ENCODE results near the gene ISYNA1. TPM values are rescaled to one million over a fixed set of nuclear protein-coding genes. Genes with fewer than 3 reads are reported as not detected.

Gene ISYNA1
- total and polyA plus RNA-seq, 10 of the 15 experiments (the other 5 are each of a cell fraction or from before 2014, with no cell fraction given): 1.9 to 37.0 (median 9.1) TPM

DNA sequence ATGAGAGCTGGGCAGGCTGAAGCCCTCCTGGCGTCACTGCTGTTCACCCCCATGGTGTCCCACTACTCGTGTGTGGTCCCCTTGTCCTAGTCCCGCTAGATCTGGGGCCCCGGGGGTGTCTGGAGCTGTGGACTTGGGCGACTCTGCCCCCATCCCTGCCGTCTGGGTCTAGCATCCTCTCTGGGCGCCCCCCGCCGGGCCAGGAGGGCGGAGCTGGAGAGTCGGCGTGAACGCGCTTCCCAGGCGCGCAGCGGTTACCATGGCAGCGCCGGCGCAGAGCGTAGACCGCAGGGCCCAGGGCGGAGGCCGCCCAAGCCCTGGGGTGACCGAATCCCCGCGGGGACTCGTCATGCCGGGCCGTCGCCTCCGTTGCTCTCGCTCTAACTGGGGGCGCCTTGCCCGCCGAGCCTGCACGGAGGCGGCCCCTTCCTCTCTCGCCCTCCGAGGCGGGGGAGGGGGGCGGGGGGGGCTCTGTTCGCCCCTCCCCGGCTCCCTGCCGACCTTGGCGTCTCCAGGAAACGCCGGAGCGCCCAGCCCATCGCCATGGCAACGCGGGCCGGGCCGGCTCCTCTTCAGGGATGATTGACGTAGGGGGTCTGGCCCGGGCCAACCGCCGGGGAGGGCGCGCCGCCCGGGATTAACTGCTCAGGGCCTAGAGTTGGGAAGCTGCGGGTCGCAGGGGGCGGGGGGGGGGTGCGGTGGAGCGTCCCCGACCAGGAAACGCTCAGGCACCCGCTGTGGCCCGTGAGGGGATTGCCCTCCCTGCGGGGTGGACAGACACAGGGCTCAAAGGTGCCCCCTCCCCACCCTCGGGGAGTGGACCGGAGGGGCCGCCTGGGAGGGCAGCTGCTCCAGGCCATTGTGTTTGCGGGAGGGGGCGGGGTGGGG, 8.9 kb downstream of the ISYNA1 start (continued):
- no peak for TF ChIP-seq ZSCAN29 (IDR thresholded peaks at IDR 0.05)
- TF ChIP-seq, protein P1, sequence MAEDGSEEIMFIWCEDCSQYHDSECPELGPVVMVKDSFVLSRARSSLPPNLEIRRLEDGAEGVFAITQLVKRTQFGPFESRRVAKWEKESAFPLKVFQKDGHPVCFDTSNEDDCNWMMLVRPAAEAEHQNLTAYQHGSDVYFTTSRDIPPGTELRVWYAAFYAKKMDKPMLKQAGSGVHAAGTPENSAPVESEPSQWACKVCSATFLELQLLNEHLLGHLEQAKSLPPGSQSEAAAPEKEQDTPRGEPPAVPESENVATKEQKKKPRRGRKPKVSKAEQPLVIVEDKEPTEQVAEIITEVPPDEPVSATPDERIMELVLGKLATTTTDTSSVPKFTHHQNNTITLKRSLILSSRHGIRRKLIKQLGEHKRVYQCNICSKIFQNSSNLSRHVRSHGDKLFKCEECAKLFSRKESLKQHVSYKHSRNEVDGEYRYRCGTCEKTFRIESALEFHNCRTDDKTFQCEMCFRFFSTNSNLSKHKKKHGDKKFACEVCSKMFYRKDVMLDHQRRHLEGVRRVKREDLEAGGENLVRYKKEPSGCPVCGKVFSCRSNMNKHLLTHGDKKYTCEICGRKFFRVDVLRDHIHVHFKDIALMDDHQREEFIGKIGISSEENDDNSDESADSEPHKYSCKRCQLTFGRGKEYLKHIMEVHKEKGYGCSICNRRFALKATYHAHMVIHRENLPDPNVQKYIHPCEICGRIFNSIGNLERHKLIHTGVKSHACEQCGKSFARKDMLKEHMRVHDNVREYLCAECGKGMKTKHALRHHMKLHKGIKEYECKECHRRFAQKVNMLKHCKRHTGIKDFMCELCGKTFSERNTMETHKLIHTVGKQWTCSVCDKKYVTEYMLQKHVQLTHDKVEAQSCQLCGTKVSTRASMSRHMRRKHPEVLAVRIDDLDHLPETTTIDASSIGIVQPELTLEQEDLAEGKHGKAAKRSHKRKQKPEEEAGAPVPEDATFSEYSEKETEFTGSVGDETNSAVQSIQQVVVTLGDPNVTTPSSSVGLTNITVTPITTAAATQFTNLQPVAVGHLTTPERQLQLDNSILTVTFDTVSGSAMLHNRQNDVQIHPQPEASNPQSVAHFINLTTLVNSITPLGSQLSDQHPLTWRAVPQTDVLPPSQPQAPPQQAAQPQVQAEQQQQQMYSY (CRISPR knock-in tag; IDR thresholded peaks at IDR 0.05): no peak
- TF ChIP-seq, protein P2, sequence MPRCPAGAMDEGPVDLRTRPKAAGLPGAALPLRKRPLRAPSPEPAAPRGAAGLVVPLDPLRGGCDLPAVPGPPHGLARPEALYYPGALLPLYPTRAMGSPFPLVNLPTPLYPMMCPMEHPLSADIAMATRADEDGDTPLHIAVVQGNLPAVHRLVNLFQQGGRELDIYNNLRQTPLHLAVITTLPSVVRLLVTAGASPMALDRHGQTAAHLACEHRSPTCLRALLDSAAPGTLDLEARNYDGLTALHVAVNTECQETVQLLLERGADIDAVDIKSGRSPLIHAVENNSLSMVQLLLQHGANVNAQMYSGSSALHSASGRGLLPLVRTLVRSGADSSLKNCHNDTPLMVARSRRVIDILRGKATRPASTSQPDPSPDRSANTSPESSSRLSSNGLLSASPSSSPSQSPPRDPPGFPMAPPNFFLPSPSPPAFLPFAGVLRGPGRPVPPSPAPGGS (IDR thresholded peaks at IDR 0.05; ENCODE audit: borderline replicate concordance, insufficient read depth, low read depth, low read length, poor library complexity, severe bottlenecking): peak; percentile 26
- TF ChIP-seq MEF2B (IDR thresholded peaks at IDR 0.05; ENCODE audit: partially characterized antibody, poor library complexity, severe bottlenecking): peak; percentile 77
- TF ChIP-seq NR2F1 (conservative IDR thresholded peaks at IDR 0.05): peak; percentile 56
- TF ChIP-seq RFX5 (IDR thresholded peaks at IDR 0.05; ENCODE audit: low read depth, low read length): no peak
- no peak for TF ChIP-seq ESRRA (IDR thresholded peaks at IDR 0.05; ENCODE audit: low read length)
- TF ChIP-seq, protein P3, sequence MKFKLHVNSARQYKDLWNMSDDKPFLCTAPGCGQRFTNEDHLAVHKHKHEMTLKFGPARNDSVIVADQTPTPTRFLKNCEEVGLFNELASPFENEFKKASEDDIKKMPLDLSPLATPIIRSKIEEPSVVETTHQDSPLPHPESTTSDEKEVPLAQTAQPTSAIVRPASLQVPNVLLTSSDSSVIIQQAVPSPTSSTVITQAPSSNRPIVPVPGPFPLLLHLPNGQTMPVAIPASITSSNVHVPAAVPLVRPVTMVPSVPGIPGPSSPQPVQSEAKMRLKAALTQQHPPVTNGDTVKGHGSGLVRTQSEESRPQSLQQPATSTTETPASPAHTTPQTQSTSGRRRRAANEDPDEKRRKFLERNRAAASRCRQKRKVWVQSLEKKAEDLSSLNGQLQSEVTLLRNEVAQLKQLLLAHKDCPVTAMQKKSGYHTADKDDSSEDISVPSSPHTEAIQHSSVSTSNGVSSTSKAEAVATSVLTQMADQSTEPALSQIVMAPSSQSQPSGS (IDR thresholded peaks at IDR 0.05; ENCODE audit: low read length): no peak
- TF ChIP-seq EED (IDR thresholded peaks at IDR 0.05; ENCODE audit: low read depth): 0 out of 2 replicates have a peak, but pooled peaks have one; percentile 43
- TF ChIP-seq, protein P4, sequence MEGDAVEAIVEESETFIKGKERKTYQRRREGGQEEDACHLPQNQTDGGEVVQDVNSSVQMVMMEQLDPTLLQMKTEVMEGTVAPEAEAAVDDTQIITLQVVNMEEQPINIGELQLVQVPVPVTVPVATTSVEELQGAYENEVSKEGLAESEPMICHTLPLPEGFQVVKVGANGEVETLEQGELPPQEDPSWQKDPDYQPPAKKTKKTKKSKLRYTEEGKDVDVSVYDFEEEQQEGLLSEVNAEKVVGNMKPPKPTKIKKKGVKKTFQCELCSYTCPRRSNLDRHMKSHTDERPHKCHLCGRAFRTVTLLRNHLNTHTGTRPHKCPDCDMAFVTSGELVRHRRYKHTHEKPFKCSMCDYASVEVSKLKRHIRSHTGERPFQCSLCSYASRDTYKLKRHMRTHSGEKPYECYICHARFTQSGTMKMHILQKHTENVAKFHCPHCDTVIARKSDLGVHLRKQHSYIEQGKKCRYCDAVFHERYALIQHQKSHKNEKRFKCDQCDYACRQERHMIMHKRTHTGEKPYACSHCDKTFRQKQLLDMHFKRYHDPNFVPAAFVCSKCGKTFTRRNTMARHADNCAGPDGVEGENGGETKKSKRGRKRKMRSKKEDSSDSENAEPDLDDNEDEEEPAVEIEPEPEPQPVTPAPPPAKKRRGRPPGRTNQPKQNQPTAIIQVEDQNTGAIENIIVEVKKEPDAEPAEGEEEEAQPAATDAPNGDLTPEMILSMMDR (IDR thresholded peaks at IDR 0.05 in 2 of 3, conservative IDR thresholded peaks at IDR 0.05 in 1 of 3; ENCODE audit: control insufficient read depth in 2 of 3, extremely low read depth in 1 of 3, insufficient read depth in 1 of 3, low read depth in 3 of 3, low read length in 3 of 3): no peak
- TF ChIP-seq DPF2 (IDR thresholded peaks at IDR 0.05): peak; percentile 69
- no peak for TF ChIP-seq SIX5 (IDR thresholded peaks at IDR 0.05; ENCODE audit: low read depth, low read length, severe bottlenecking)
- TF ChIP-seq ZNF274 (IDR thresholded peaks at IDR 0.05; ENCODE audit: insufficient read depth, insufficient read length): no peak
- TF ChIP-seq NFYA (IDR thresholded peaks at IDR 0.05; ENCODE audit: borderline replicate concordance, low read depth, low read length): no peak
- TF ChIP-seq SIN3A (IDR thresholded peaks at IDR 0.05; ENCODE audit: low read depth, low read length): peak; percentile 59; the same call in 1 of the 2 replicates
- TF ChIP-seq, protein P5, sequence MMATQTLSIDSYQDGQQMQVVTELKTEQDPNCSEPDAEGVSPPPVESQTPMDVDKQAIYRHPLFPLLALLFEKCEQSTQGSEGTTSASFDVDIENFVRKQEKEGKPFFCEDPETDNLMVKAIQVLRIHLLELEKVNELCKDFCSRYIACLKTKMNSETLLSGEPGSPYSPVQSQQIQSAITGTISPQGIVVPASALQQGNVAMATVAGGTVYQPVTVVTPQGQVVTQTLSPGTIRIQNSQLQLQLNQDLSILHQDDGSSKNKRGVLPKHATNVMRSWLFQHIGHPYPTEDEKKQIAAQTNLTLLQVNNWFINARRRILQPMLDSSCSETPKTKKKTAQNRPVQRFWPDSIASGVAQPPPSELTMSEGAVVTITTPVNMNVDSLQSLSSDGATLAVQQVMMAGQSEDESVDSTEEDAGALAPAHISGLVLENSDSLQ (IDR thresholded peaks at IDR 0.05): peak; percentile 96
- no peak for TF ChIP-seq ASH2L (IDR thresholded peaks at IDR 0.05; ENCODE audit: borderline replicate concordance, low read depth)
- peak; percentile 6 for TF ChIP-seq RELA (IDR thresholded peaks at IDR 0.05; ENCODE audit: borderline replicate concordance, partially characterized antibody)
- TF ChIP-seq POLR2A (IDR thresholded peaks at IDR 0.05; ENCODE audit: low read depth, low read length): peak; percentile 14
- no peak for TF ChIP-seq CHD2 (IDR thresholded peaks at IDR 0.05; ENCODE audit: borderline replicate concordance, low read depth, low read length)
